HepG2 (cell line): ENCODE data around the gene CMTM4. TPM values are rescaled to one million over a fixed set of nuclear protein-coding genes. Genes with fewer than 3 reads are reported as not detected.

Experiments
- AGO2 ChIP-seq: fragments of 200-400 bp; formaldehyde crosslinking; optimal IDR thresholded peaks from 2 replicates; pipeline ENCODE3; 2017; ENCODE audit warnings: mild to moderate bottlenecking, low read depth, low read length, moderate library complexity
- ARHGAP35 ChIP-seq: sonication (generic); formaldehyde crosslinking; IDR thresholded peaks from 2 replicates; pipeline ENCODE4 v1.9.0; 2022; ENCODE audit warnings: mild to moderate bottlenecking, inconsistent platforms, moderate library complexity, missing genetic modification reagents, borderline replicate concordance
- FOXJ3 ChIP-seq: sonication (generic); formaldehyde crosslinking; IDR thresholded peaks from 2 replicates; pipeline ENCODE4 v1.4.0; 2020; ENCODE audit warnings: missing genetic modification reagents, mild to moderate bottlenecking, borderline replicate concordance
- GATAD2A ChIP-seq: IDR thresholded peaks from 2 replicates; pipeline ENCODE4 v1.6.1; 2016
- KAT7 ChIP-seq: IDR thresholded peaks from 2 replicates; pipeline ENCODE4 v1.6.1; 2018; ENCODE audit warnings: borderline replicate concordance, missing compliant biosample characterization
- MIXL1 ChIP-seq: IDR thresholded peaks from 2 replicates; pipeline ENCODE4 v1.6.1; 2016
- NFKBIZ ChIP-seq: IDR thresholded peaks from 2 replicates; pipeline ENCODE4 v1.6.1; 2018; ENCODE audit warnings: missing genetic modification reagents, missing compliant biosample characterization
- TCF7L2 ChIP-seq: IDR thresholded peaks from 2 replicates; pipeline ENCODE4 v1.6.1; 2011; ENCODE audit warnings: mild to moderate bottlenecking, low read depth, low read length, moderate library complexity
- ZBTB42 ChIP-seq: sonication (generic); formaldehyde crosslinking; IDR thresholded peaks from 2 replicates; pipeline ENCODE4 v1.5.0; 2020; ENCODE audit warnings: mild to moderate bottlenecking, missing genetic modification reagents
- ZNF3 ChIP-seq: IDR thresholded peaks from 2 replicates; pipeline ENCODE4 v1.7.0; 2017; ENCODE audit warnings: inconsistent platforms
- ZNF567 ChIP-seq: sonication (generic); formaldehyde crosslinking; IDR thresholded peaks from 2 replicates; pipeline ENCODE4 v1.8.1; 2023; ENCODE audit warnings: mild to moderate bottlenecking, missing genetic modification reagents, borderline replicate concordance
- ZNF660 ChIP-seq: sonication (generic); formaldehyde crosslinking; IDR thresholded peaks from 2 replicates; pipeline ENCODE4 v1.5.1; 2020; ENCODE audit warnings: mild to moderate bottlenecking, low read depth, missing genetic modification reagents, borderline replicate concordance
- ZNF841 ChIP-seq: sonication (generic); formaldehyde crosslinking; IDR thresholded peaks from 2 replicates; pipeline ENCODE4 v1.8.1; 2023; ENCODE audit warnings: missing genetic modification reagents, borderline replicate concordance
- polyA plus RNA-seq, 8 experiments: library from polyadenylated mRNA; depleted of rRNA in 3 of 8; stranded (reverse) in 7 of 8; unstranded in 1 of 8; fragments of >200 nt; fragmentation: Illumina TruSeq in 4 of 8; extraction: Trizol in 4 of 8; gene quantifications; 2 replicates each; pipeline versions ENCODE4 v1.2.1 to v1.2.3, GENCODE V29; 2011 to 2016; ENCODE audit warnings: low read depth in 4 of 8, missing spikeins in 1 of 8, mixed read lengths in 1 of 8; ENCODE audit not compliant: insufficient read depth in 1 of 8
- total RNA-seq, 5 experiments: library from RNA; depleted of rRNA; stranded (reverse); fragments of >200 nt; fragmentation: Illumina TruSeq; extraction: Trizol; gene quantifications; 2 replicates each; pipeline ENCODE4 v1.2.3, GENCODE V29; 2016; ENCODE audit warnings: low read depth in 1 of 5
- TF ChIP-seq, protein P1 (sequence below): sonication (generic); formaldehyde crosslinking; IDR thresholded peaks from 2 replicates; pipeline ENCODE4 v1.5.0; 2020; ENCODE audit warnings: mild to moderate bottlenecking, missing genetic modification reagents, borderline replicate concordance
- TF ChIP-seq, protein P2 (sequence below): sonication (generic); formaldehyde crosslinking; IDR thresholded peaks from 2 replicates; pipeline ENCODE4 v1.4.0; 2020; ENCODE audit warnings: mild to moderate bottlenecking, missing genetic modification reagents

The CMTM4 gene
- total and polyA plus RNA-seq, 2 of the 13 experiments (the other 11 are each of a cell fraction or from before 2014, with no cell fraction given) = 32.0 to 36.3 TPM

GRCh38 chr16:66717112-66717675, 20.7 kb upstream of the CMTM4 start (continued):
- TF ChIP-seq GATAD2A (CRISPR knock-in tag) = no peak
- no peak for TF ChIP-seq ARHGAP35 (CRISPR knock-in tag)
- no peak for TF ChIP-seq ZNF3 (CRISPR knock-in tag)
- no peak for TF ChIP-seq ZBTB42
- no peak for TF ChIP-seq MIXL1 (CRISPR knock-in tag)
- TF ChIP-seq, protein P1, sequence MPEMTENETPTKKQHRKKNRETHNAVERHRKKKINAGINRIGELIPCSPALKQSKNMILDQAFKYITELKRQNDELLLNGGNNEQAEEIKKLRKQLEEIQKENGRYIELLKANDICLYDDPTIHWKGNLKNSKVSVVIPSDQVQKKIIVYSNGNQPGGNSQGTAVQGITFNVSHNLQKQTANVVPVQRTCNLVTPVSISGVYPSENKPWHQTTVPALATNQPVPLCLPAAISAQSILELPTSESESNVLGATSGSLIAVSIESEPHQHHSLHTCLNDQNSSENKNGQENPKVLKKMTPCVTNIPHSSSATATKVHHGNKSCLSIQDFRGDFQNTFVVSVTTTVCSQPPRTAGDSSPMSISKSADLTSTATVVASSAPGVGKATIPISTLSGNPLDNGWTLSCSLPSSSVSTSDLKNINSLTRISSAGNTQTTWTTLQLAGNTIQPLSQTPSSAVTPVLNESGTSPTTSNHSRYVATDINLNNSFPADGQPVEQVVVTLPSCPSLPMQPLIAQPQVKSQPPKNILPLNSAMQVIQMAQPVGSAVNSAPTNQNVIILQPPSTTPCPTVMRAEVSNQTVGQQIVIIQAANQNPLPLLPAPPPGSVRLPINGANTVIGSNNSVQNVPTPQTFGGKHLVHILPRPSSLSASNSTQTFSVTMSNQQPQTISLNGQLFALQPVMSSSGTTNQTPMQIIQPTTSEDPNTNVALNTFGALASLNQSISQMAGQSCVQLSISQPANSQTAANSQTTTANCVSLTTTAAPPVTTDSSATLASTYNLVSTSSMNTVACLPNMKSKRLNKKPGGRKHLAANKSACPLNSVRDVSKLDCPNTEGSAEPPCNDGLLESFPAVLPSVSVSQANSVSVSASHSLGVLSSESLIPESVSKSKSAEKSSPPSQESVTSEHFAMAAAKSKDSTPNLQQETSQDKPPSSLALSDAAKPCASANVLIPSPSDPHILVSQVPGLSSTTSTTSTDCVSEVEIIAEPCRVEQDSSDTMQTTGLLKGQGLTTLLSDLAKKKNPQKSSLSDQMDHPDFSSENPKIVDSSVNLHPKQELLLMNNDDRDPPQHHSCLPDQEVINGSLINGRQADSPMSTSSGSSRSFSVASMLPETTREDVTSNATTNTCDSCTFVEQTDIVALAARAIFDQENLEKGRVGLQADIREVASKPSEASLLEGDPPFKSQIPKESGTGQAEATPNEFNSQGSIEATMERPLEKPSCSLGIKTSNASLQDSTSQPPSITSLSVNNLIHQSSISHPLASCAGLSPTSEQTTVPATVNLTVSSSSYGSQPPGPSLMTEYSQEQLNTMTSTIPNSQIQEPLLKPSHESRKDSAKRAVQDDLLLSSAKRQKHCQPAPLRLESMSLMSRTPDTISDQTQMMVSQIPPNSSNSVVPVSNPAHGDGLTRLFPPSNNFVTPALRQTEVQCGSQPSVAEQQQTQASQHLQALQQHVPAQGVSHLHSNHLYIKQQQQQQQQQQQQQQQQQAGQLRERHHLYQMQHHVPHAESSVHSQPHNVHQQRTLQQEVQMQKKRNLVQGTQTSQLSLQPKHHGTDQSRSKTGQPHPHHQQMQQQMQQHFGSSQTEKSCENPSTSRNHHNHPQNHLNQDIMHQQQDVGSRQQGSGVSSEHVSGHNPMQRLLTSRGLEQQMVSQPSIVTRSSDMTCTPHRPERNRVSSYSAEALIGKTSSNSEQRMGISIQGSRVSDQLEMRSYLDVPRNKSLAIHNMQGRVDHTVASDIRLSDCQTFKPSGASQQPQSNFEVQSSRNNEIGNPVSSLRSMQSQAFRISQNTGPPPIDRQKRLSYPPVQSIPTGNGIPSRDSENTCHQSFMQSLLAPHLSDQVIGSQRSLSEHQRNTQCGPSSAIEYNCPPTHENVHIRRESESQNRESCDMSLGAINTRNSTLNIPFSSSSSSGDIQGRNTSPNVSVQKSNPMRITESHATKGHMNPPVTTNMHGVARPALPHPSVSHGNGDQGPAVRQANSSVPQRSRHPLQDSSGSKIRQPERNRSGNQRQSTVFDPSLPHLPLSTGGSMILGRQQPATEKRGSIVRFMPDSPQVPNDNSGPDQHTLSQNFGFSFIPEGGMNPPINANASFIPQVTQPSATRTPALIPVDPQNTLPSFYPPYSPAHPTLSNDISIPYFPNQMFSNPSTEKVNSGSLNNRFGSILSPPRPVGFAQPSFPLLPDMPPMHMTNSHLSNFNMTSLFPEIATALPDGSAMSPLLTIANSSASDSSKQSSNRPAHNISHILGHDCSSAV (CRISPR knock-in tag) = no peak
- TF ChIP-seq NFKBIZ (CRISPR knock-in tag) = no peak
- no peak for TF ChIP-seq FOXJ3 (CRISPR knock-in tag)
- no peak for TF ChIP-seq ZNF660 (CRISPR knock-in tag)
- peak; percentile 31 for TF ChIP-seq AGO2
- TF ChIP-seq ZNF841 (CRISPR knock-in tag) = no peak
- TF ChIP-seq TCF7L2 = no peak
- no peak for TF ChIP-seq ZNF567 (CRISPR knock-in tag)
- no peak for TF ChIP-seq KAT7 (CRISPR knock-in tag)
- TF ChIP-seq, protein P2, sequence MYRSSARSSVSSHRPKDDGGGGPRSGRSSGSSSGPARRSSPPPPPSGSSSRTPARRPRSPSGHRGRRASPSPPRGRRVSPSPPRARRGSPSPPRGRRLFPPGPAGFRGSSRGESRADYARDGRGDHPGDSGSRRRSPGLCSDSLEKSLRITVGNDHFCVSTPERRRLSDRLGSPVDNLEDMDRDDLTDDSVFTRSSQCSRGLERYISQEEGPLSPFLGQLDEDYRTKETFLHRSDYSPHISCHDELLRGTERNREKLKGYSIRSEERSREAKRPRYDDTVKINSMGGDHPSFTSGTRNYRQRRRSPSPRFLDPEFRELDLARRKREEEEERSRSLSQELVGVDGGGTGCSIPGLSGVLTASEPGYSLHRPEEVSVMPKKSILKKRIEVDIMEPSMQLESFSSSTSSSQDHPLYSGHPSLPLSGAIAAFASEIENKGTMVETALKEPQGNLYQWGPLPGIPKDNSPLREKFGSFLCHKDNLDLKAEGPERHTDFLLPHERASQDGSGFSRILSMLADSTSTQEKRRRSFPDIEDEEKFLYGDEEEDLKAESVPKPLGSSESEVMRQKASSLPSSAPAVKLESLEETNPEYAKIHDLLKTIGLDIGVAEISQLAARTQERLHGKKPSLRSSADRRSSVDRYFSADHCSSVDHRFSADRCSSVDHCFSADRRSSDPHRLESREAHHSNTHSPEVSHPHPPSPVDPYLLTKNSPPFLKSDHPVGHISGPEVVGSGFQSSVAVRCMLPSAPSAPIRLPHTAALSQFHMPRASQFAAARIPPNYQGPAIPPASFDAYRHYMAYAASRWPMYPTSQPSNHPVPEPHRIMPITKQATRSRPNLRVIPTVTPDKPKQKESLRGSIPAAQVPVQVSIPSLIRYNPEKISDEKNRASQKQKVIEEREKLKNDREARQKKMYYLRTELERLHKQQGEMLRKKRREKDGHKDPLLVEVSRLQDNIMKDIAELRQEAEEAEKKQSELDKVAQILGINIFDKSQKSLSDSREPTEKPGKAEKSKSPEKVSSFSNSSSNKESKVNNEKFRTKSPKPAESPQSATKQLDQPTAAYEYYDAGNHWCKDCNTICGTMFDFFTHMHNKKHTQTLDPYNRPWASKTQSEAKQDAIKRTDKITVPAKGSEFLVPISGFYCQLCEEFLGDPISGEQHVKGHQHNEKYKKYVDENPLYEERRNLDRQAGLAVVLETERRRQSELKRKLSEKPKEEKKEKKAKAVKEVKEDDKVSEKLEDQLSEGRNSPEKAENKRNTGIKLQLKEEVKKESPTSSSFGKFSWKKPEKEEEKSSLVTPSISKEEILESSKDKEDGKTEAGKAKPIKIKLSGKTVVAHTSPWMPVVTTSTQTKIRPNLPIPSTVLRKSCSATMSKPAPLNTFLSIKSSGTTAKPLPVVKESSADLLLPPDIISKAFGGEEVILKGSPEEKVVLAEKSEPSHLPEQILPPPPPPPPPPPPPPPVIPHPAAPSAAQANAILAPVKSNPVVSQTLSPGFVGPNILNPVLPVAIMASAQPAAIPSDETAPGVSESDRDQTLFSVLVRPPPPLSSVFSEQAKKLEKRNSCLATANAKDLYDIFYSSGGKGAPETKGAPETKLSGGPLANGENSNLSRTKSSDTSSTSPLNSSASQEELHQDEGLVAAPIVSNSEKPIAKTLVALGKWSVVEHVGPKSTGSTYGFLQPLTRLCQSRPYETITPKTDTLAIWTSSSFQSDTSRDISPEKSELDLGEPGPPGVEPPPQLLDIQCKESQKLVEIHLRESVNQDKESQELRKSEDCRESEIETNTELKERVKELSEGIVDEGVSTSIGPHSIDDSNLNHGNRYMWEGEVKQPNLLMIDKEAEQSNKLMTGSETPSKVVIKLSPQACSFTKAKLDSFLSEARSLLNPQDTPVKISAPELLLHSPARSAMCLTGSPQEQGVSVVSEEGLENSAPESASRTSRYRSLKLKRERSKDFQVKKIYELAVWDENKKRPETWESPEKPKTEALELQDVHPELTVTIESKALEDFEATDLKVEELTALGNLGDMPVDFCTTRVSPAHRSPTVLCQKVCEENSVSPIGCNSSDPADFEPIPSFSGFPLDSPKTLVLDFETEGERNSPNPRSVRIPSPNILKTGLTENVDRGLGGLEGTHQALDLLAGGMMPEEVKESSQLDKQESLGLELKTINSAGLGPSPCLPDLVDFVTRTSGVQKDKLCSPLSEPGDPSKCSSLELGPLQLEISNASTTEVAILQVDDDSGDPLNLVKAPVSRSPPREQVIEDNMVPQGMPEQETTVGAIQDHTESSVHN (CRISPR knock-in tag) = no peak
